Measurements from ENCODE around the gene PPCS.

DNA sequence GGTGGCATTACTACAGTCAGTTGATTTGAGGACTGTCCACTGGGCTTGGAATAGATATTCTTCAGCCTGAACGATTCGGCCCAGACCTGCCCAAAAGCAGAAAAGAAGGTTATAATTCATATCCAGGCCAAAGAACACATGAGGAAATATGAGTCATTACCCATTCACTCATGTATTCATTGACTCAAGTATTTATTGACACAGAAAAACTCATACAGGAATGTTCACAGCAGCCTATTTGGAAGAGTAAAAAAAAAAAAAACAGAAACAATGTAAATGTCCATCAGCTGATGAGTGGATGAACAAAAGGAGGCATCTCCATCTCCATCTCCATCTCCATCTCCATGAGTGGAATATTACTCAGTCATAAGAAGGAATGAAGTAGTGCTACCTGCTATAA, 16.4 kb upstream of the PPCS start:
- TF ChIP-seq, protein P1, sequence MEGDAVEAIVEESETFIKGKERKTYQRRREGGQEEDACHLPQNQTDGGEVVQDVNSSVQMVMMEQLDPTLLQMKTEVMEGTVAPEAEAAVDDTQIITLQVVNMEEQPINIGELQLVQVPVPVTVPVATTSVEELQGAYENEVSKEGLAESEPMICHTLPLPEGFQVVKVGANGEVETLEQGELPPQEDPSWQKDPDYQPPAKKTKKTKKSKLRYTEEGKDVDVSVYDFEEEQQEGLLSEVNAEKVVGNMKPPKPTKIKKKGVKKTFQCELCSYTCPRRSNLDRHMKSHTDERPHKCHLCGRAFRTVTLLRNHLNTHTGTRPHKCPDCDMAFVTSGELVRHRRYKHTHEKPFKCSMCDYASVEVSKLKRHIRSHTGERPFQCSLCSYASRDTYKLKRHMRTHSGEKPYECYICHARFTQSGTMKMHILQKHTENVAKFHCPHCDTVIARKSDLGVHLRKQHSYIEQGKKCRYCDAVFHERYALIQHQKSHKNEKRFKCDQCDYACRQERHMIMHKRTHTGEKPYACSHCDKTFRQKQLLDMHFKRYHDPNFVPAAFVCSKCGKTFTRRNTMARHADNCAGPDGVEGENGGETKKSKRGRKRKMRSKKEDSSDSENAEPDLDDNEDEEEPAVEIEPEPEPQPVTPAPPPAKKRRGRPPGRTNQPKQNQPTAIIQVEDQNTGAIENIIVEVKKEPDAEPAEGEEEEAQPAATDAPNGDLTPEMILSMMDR (IDR thresholded peaks at IDR 0.05; ENCODE audit: low read length) = no peak
- TF ChIP-seq EZH2 (optimal IDR thresholded peaks at IDR 0.05; ENCODE audit: low read depth, low read length) = no peak
